Activated effector memory CD4-positive, alpha-beta T cell treated with Interleukin-2 at 50 U/mL for 16 hours (primary cell): ENCODE measurements around the gene TREML4.
"Not testable (repeated sequence)": the region's sequence is repeated elsewhere in the genome, so short reads cannot be mapped to it uniquely, and the experiment has no call there.

Experiments used
- DNase-seq: peaks from one replicate; pipeline ENCODE4 v3.0.0-alpha.2; 2020

TREML4 gene

DNA sequence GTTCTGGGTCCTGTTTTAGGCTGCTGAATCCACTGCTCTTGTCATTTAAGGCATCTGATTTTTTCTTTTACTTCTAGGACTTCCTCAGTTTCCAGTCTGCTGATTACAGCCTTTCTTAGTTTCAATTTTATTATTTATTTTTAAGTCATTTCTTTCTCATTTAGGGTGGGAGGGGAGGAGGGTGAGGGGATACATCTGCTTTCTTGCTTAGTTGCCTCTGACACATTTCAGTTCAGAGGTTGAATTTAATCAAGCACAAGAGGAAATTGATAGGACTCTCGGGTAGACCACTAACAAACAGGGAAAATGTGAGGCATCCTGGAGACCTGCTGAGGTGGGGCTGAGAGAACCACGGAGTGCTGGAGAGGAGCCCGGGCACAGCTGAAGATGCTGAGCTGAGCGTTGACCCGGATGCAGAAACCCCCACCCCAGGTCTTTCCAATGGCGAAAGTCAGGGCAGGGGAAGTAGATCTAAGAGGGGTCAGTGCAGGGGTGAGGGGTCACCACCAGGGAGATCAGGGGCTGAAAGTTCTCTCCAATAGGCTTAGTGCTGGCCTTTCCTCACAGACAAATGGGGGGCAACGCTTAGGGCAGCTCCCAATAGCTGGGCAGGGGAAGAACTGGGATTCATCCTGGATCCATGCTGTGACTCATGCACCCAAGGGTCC is 19.6 kb upstream of the TREML4 start:
- no peak for DNase-seq

DNA sequence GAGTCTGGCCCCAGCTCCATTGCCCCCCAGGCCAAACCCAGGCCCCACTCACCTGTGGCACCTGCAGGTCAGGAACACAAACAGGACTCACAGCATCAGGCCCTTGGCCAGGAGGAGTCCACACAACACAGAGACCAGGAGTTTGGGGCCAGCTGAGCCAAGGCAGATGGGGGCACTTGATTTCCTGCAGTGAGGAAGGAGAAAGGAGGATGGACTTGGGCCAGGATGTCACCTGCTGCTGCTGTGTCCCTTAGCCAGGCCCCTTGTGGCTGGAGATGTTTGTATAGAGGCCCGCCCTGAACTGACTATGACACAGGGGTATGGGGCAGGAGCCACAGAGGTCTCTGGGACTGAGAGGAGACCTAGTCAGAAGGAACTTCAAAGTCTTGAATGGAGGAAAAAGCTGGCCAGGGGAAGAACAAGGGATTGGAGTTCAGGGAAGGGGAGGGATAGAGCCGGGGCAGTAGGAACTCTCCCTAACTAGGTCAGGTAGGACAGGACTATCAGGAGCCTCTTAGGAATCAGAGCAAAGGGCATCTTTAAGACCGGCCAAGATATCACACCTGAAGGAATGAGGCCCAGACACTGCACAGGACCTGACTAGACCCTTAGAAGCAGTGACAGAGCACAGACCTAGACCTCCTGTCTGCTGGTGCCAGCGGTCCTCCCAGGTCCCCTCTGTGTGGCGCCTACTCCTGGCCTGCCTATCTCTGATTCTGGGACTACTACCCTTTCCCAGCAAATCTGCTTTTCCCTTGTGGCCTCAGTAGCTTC is 18.4 kb upstream of the TREML4 start:
- no peak for DNase-seq

DNA sequence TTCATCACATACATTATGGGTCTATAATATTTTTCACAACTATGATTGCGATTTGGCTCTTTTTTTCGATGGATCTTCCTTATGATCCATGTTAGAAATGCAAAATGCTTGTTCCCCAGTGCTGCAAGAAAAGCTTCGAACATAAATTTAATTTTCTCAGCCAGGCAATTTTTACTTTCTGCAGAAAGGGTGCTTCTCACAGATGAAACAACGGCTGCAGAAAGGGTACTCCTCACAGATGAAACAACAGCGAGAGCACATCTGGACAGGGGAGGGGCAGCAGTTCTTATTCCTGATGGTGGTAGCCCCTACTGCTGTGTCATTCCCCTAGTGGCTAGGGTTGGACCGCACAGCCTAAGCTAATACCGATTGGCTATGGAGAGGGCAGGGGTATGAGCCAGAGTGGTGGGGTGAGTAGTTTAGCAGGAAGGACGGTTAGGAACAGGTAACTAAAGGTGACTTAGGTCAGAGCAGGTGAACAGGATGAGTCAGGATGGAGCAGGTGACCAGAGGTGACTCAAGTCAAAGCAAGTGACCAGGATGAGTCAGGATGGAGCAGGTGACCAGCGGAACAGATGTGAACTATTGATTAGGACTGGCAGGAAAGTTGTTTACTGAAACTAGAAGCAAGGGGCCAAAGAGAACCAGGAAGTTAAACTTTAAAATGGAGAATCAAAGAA is 13.4 kb upstream of the TREML4 start:
- no peak for DNase-seq

DNA sequence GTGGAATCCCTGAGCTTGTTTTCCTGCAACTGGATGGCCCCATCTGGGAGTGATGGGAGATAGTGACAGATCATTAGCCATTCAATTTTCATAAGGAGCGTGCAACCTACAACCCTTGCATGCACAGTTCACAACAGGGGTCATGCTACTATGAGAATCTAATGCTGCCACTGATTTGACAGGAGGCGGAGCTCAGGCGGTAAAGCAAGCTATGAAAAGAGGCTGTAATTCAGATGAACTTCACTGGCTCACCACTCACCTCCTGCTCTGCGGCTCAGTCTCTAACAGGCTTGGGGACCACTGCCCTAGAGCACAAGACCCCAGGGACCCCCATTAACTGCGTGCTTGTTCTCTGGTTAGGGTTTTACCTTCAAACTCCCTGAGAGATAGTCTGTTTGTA is 12.4 kb upstream of the TREML4 start:
- no peak for DNase-seq

DNA sequence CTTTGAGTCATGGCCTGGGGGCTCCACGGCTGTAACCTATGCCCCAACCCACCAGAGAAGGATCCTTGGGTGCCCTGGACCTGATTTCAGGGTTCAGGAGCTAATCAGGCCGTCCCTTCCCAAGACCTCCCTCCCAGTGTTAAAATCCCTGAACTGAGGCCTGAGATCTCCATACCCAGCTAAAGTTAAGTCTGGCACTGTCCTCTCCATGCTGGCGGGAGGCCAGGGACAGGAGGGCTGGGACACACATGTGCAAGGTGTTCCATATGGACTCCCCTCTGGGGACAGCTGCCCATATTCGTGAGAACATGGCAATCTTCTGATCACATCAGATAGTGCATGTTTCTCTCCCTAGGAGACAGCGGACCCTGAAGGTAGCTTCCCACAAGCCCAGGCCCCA is 11.5 kb upstream of the TREML4 start:
- no peak for DNase-seq

DNA sequence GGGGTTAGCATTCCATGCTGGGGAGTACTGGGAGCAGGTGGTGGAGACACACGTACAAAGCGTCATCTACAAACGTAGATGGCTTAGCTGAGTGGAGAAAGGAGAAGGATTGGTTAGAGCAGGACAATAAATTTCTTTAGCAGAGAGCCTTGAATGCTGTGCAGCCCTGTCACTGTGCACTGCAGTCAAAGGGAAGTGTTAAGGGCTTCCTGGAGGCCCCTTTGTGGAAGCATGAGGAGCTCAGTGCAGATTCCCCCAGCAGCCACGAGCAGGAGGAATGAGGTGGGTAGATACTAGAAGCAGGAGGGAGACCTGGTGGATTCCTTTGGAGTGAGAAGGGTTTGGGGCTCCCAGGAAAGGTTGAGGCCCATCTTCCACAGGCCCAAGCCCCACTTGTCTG is 6.1 kb upstream of the TREML4 start:
- DNase-seq, result no peak

DNA sequence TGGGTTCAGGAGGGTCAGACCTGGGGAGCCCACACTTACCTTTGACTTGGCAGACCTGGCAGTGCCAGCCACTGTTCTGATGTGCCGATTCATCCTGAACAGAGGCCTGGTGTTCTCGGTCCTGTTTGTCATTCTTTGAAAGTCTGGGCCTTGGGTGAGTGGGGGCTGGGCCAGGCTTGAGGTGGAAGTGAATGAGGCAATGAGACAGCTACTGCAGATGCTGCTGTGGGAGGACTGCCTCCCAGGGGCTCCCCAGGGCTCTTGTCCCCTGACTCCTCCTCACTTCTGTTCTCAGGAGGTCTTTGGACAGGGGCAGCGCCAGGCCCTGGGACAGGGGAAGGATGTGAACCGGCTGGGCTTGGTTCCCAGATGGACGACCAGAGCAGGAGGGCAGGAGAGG is 5.6 kb upstream of the TREML4 start:
- DNase-seq, result no peak

DNA sequence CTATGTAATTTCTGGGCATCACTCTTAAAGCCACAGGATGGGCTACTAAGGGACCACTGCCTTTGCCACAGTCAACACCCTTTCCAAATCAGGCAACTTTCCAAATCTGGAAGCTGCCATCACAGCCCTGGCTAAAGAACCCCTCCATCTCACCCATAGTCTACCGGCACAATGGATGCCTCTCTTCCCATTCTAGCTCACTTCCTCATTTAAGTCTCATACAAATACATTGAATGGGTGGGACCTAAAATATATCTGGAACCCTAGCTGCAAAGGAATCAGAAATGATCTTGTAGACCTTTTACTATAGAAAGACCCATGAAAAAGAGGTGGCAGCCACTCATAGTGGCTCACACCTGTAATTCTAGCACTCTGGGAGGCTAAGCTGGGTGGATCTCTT is 3.3 kb upstream of the TREML4 start:
- no peak for DNase-seq

DNA sequence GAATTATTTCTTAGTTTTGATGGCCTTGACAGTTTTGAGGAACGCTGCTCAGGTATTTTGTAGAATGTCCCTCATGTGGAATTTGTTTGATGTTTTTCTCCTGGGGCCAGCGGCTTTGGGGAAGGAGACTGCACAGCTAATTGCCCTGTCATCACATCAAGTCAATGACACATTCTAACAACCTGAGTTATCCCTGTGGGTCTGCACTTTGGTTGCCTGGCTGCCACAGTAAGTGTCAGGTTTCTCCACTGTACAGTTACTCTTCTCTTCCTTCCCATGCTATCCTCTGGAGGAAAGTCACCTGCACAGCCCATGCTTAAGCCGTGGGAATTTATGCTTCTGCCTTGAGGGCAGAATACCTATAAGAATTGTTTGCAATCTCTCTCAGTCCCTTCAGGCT is 1.4 kb upstream of the TREML4 start:
- no peak for DNase-seq

DNA sequence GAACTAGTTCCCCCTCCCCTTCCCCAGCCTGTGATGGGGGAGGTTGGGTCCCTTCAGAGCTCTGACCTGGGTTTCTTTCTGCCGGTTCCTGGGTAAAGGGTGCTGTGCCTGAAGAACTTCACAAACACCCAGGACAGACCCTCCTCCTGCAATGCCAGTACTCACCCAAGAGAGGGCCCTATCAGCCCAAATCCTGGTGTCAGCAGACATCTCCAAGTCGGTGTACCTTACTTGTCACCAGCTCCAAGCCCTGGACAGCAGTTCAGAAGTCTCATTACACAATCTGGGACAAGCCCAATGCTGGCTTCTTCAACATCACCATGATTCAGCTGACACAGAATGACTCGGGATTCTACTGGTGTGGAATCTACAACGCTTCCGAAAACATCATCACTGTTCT is 467 bp downstream of the TREML4 start:
- DNase-seq, result no peak

DNA sequence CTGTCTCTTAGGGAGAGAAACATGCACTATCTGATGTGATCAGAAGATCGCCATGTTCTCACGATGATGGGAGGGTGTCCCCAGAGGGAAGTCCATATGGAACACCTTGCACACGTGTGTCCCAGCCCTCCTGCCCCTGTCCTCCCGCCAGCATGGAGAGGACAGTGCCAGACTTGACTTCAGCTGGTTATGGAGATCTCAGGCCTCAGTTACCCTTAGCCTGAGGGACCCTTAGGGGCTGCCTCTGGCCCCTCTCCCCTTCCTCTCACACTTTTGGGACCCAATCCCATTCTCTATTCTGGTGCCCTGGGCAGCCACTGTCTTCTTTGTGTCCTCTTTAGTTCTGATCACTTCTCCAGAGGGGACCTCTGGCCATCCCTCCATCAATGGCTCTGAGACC is 1.6 kb downstream of the TREML4 start:
- no peak for DNase-seq

DNA sequence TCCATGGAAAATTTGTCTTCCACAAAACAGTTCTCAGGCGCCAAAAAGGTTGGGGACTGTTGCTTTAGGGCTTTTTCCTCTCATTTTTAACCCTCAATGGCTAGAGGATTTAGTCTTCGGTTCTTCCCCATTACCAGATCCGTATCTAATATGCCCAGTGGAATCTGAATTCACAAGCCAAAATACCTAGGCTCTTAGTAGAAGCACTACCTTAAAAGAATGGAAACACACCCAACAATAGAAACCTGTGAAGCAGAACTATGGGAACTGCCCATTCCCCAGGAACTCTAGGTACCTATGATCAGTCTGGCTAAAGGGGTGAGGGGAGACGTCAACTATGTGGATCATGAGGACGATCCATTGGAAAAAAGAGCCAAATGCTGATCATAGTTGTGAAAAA is 3.1 kb downstream of the TREML4 start:
- DNase-seq, result no peak

DNA sequence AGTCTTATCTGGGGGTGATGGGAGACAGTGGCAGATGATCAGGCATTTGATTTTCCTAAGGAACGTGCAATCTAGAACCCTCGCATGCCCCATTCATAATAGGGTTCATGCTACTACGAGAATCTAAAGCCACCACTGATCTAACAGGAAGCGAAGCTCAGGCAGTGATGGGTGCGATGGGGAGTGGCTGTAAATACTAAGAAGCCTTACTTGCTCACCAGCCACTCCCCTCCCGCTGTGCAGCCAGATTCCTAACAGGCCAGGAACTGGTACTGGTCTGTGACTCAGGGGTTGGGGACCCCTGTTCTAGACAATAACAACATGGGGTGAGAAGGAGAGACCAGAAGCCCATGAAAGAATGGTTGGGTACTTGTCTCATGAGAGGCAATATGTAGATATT is 4.5 kb downstream of the TREML4 start:
- DNase-seq, result no peak

DNA sequence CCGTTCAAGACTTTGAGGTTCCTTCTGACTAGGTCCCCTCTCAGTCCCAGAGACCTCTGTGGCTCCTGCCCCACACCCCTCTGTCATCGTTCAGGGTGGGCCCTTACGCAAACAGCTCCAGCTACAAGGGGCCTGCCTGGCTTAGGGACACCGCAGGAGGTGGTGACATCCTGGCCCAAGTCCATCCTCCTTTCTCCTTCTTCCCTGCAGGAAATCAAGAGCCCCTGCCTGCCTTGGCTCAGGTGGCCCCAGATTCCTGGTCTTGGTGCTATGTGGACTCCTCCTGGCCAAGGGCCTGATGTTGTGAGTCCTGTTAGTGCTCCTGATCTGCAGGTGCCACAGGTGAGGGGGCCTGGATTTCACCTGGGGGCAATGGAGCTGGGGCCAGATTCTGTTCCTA is 8.1 kb downstream of the TREML4 start:
- no peak for DNase-seq

DNA sequence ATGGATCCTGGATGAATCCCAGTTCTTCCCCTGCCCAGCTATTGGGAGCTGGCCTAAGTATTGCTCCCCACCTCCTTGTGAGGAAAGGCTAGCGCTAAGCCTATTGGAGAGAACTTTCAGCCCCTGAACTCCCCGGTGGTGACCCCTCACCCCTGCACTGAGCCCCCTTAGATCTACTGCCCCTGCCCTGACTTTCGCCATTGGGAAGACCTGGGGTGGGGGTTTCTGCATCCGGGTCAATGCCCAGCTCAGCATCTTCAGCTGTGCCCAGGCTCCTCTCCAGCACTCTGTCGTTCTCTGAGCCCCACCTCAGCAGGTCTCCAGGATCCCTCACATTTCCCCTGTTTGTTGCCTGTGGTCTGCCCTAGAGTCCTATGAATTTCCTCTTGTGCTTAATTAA is 9.0 kb downstream of the TREML4 start:
- DNase-seq, result no peak

DNA sequence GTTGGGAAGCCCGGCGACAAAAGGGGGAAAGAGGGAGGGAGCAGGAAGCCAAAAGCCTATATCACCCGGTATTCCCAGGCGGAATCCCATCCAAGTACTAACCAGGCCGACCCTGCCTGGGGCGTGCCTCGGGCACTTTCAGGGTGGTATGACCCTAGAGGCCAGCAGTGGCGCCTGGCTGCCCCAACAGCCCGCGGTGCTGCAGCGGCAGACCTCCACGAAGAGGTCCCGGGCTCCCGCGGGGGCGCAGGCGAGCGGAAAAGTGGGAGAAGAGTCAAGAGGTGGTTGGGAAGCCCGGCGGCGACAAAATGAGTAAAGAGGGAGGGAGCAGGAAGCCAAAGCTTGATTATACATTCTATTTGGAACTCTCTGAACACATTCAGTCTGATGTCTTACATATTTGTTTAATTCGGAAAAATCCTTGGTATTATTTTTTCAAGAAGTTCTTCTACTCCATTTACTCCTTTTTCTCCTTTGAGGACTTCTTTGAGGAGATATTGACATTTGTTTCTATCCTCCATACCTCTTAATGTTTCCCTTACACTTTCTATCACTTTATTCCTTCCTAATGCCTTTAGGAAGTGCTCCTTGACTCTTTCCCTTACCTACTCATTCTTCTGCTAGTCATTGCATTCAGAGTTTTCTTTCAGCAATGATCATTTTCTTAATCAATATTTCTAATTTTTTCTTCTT is 11.5 kb downstream of the TREML4 start:
- DNase-seq, result no peak

DNA sequence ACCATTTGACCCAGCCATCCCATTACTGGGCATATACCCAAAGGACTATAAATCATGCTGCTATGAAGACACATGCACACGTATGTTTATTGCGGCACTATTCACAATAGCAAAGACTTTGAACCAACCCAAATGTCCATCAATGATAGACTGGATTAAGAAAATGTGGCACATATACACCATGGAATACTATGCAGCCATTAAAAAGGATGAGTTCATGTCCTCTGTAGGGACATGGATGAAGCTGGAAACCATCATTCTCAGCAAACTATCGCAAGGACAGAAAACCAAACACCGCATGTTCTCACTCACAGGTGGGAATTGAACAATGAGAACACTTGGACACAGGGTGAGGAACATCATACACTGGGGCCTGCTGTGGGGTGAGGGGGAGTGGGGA is 18.4 kb downstream of the TREML4 start:
- not testable (repeated sequence) for DNase-seq

DNA sequence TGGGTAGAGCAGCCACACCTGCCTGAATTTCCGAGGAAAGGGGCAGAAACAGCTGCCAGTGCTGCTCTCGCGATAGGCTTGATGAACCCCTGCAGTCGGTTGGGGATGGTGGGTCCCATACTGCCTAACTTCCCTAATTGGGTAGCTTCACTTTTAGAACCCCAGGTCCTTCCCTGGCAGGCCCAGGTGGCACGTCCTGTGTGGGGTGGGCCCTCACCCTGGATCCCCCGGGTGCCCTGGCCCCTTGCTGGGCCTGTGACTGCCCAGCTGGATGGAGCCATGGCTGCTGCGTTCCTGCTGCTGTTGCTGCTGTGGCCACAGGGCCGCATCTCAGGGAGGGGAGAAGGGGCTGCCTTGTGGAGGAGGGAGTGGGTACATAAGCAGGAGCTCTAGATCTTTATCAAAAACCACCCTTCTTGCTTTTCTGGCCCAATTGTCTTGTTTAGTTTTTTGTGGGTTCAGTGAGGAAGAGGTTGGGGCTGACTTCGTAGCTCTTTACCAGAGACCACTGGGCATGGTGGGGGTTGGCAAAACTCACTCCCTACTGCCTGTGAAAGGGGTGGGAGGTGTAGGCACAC is 19.2 kb downstream of the TREML4 start:
- DNase-seq, result no peak

DNA sequence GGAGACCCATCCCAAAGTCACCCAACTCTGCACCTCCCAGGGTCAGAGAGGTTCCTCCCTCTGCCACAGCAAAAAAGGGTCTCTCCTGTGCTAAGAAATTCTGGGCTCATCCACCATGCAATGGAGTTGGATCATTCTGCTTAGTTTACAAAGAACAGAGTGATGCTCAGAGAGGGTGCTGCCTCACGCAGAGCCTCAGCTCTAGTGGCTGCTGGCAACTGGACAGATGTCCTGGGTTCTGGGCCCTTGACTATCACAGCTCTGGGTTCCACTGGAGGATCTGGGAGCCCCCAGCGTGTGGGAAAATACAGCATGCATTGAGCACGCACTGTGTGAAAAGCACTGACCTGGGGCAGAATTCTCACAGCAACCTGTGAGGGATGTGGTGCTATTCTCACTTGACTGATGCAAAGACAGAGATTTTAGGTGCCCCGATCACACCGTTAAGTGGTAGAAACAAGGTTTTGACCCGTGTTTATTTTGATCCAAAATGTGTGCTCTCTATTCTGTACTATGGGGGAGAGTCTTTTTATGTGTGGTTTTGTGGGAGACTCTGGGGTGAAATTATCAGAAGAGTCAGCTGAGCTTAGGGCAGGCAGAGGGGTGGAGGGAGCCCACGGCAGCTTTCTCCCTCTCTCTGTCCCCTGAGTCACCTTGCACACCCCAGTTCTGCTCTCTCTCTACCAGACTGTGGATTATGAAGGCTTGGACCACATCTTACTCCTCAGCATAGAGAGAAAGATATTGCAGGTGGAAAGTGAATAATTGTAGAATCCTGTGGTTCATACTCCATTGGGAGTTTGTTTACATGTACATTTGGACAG is 19.9 kb downstream of the TREML4 start:
- no peak for DNase-seq

DNA sequence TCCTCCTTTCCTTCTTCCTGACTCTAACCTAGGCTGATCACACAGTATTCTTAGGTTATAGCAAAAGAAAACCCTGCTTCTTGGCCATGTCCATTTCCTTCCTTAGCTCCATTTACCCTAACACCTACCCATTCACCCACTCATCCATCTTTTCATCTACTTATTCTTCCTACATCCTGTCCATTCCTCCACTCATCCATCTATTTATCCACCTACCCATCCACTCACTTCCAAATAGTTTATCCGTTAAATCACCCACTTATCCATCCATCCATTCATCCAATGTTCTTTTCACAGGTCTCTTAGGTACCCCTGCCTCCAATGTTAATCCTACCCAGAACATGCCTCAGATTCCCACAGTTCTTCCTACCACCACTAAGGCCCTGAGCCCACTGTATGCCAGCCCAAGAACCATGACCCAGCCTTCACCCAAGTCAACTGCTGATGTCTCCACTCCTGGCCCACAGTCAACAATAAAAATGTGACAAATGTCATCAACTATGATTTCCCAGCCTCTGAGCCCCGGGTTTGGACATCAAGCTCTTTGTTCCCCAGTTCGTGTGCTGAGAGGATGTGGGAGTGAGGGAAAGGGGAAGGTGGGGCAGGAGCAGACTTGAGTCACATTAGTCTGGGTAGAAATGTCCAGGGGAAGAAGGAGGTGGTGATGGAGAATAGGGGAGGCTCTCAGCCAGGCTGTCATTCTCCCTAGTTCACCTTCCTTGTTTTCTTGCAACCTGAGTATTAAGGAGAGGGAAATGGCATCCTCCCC is 24.4 kb downstream of the TREML4 start:
- no peak for DNase-seq

DNA sequence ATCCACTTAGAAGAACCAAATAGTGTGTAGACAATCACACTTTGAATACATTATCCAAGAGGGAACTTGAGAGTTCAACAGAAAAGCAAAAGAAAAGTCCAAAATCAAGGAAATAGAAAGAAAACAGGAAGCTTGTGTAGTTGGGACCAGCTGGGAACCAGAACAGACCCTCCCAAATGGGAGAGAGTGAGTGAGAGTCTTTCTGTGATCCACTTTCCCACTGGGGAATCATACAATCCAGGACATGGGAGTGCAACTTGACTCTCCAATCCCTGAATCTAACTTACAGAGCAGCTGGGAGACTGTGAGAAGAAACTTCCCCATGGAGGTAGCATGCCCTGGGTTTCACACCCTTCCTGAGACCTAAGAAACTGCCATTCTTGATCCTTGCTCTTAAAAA is 27.0 kb downstream of the TREML4 start:
- no peak for DNase-seq
